K562 (cell line): ENCODE results near the gene SNX18.

Experiments used
- CBX8 ChIP-seq: fragments of 200-600 bp; sonication (generic); IDR thresholded peaks from 2 replicates; pipeline ENCODE4 v1.6.1; 2012; ENCODE audit warnings: borderline replicate concordance, mixed run types, low read depth, mild to moderate bottlenecking, moderate library complexity, mixed read lengths, low read length, control low read depth, inconsistent platforms; ENCODE audit not compliant: poor library complexity, severe bottlenecking; ENCODE audit errors: extremely low read depth
- HSF4 ChIP-seq: fragments of 250-450 bp; sonication (Bioruptor Pico); IDR thresholded peaks from 2 replicates; pipeline ENCODE4 v2.1.2; 2022; ENCODE audit warnings: mild to moderate bottlenecking, moderate library complexity, borderline replicate concordance
- PML ChIP-seq: IDR thresholded peaks from 2 replicates; pipeline ENCODE4 v1.6.1; 2012; ENCODE audit warnings: low read length, inconsistent platforms
- SMAD4 ChIP-seq: fragments of 250-450 bp; sonication (Bioruptor Pico); conservative IDR thresholded peaks from 2 replicates; pipeline ENCODE4 v1.8.0; 2021; ENCODE audit warnings: inconsistent platforms, mild to moderate bottlenecking, moderate library complexity
- SREBF2 ChIP-seq: sonication (generic); formaldehyde crosslinking; IDR thresholded peaks from 2 replicates; pipeline ENCODE4 v1.4.0; 2020; ENCODE audit warnings: mild to moderate bottlenecking, missing genetic modification reagents
- SRF ChIP-seq, 2 experiments: fragments of 250-450, 450-650 bp in 1 of 2; sonication (Bioruptor Pico) in 1 of 2; sonication (generic) in 1 of 2; formaldehyde crosslinking; IDR thresholded peaks; 2 replicates each; pipeline versions ENCODE4 v1.5.0 to v1.5.1; 2020 to 2022; ENCODE audit warnings: mild to moderate bottlenecking in 1 of 2, missing genetic modification reagents in 1 of 2
- ZEB2 ChIP-seq: fragments of 450-650 bp; IDR thresholded peaks from 2 replicates; pipeline ENCODE4 v1.6.1; 2016
- ZKSCAN8 ChIP-seq: fragments of 200-800 bp; sonication (Bioruptor generic); IDR thresholded peaks from 2 replicates; pipeline ENCODE4 v1.6.1; 2016; ENCODE audit warnings: missing genetic modification characterization, missing compliant biosample characterization
- ZNF57 ChIP-seq: fragments of 450-650 bp; formaldehyde crosslinking; IDR thresholded peaks from 2 replicates; pipeline ENCODE4 v1.4.0; 2020; ENCODE audit warnings: mild to moderate bottlenecking, moderate library complexity
- TF ChIP-seq, protein P1 (sequence below), 3 experiments: IDR thresholded peaks in 2 of 3; conservative IDR thresholded peaks in 1 of 3; 2 replicates each; pipeline ENCODE4 v1.5.1; 2011 to 2012; ENCODE audit warnings: low read length in 3 of 3, mild to moderate bottlenecking in 3 of 3, control low read depth in 2 of 3, improper control_type of control experiment in 1 of 3, inconsistent platforms in 1 of 3, low read depth in 1 of 3, mixed read lengths in 1 of 3, moderate library complexity in 1 of 3; ENCODE audit not compliant: insufficient read depth in 2 of 3
- TF ChIP-seq, protein P2 (sequence below): fragments of 450-650 bp; IDR thresholded peaks from 2 replicates; pipeline ENCODE4 v1.7.1; 2018; ENCODE audit warnings: mild to moderate bottlenecking, low read depth; ENCODE audit not compliant: partially characterized antibody
- TF ChIP-seq, protein P3 (sequence below): fragments of 250-450 bp; sonication (Bioruptor Pico); IDR thresholded peaks from 2 replicates; pipeline ENCODE4 v1.5.1; 2021; ENCODE audit warnings: mild to moderate bottlenecking
- TF ChIP-seq, protein P4 (sequence below), 2 experiments: fragments of 200-800 bp in 1 of 2; sonication (Bioruptor generic) in 1 of 2; sonication (generic) in 1 of 2; formaldehyde crosslinking in 1 of 2; IDR thresholded peaks in 1 of 2; conservative IDR thresholded peaks in 1 of 2; 2 replicates each; pipeline versions ENCODE4 v1.5.0 to v1.6.1; 2016 to 2020; ENCODE audit warnings: missing compliant biosample characterization in 1 of 2, missing genetic modification characterization in 1 of 2, missing genetic modification reagents in 1 of 2

DNA sequence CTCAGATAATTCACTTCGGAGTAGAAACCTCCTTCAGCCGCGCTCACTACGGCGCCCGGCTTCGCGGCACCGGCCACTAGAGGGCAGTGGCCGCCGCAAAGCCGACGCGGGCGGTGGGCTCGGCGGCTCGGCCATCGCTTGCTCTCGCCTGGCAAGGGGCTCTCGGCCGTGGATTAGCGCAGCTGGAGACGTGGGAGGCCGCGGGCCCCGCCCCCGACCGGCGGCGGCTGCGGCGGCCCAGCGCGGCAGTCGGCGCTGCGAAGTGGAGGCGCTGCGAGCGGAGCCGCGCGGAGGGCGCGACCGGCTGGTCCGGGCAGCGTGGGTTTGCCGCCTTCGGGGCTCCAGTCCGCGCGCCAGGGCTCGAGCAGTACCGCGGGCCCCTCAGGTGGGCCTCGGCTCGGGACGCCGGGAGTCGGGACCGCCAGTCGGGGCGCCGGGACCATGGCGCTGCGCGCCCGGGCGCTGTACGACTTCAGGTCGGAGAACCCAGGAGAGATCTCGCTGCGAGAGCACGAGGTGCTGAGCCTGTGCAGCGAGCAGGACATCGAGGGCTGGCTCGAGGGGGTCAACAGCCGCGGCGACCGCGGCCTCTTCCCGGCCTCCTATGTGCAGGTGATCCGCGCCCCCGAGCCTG is at the start of gene SNX18:
- TF ChIP-seq, protein P1, sequence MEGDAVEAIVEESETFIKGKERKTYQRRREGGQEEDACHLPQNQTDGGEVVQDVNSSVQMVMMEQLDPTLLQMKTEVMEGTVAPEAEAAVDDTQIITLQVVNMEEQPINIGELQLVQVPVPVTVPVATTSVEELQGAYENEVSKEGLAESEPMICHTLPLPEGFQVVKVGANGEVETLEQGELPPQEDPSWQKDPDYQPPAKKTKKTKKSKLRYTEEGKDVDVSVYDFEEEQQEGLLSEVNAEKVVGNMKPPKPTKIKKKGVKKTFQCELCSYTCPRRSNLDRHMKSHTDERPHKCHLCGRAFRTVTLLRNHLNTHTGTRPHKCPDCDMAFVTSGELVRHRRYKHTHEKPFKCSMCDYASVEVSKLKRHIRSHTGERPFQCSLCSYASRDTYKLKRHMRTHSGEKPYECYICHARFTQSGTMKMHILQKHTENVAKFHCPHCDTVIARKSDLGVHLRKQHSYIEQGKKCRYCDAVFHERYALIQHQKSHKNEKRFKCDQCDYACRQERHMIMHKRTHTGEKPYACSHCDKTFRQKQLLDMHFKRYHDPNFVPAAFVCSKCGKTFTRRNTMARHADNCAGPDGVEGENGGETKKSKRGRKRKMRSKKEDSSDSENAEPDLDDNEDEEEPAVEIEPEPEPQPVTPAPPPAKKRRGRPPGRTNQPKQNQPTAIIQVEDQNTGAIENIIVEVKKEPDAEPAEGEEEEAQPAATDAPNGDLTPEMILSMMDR (IDR thresholded peaks at IDR 0.05 in 2 of 3, conservative IDR thresholded peaks at IDR 0.05 in 1 of 3; ENCODE audit: insufficient read depth in 2 of 3, low read depth in 1 of 3, low read length in 3 of 3) = peak; percentile 92 to 98 (median 97)
- TF ChIP-seq HSF4 (CRISPR knock-in tag) (no peak), SREBF2 (no peak), ZEB2 (no peak), CBX8 (no peak), ZKSCAN8 (CRISPR knock-in tag) (no peak), ZNF57 (CRISPR knock-in tag) (no peak), PML (no peak), SMAD4 (CRISPR knock-in tag) (peak; percentile 82), SRF (CRISPR knock-in tag; IDR thresholded peaks at IDR 0.05) (no peak)
- TF ChIP-seq, protein P2, sequence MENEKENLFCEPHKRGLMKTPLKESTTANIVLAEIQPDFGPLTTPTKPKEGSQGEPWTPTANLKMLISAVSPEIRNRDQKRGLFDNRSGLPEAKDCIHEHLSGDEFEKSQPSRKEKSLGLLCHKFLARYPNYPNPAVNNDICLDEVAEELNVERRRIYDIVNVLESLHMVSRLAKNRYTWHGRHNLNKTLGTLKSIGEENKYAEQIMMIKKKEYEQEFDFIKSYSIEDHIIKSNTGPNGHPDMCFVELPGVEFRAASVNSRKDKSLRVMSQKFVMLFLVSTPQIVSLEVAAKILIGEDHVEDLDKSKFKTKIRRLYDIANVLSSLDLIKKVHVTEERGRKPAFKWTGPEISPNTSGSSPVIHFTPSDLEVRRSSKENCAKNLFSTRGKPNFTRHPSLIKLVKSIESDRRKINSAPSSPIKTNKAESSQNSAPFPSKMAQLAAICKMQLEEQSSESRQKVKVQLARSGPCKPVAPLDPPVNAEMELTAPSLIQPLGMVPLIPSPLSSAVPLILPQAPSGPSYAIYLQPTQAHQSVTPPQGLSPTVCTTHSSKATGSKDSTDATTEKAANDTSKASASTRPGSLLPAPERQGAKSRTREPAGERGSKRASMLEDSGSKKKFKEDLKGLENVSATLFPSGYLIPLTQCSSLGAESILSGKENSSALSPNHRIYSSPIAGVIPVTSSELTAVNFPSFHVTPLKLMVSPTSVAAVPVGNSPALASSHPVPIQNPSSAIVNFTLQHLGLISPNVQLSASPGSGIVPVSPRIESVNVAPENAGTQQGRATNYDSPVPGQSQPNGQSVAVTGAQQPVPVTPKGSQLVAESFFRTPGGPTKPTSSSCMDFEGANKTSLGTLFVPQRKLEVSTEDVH = no peak
- TF ChIP-seq, protein P3, sequence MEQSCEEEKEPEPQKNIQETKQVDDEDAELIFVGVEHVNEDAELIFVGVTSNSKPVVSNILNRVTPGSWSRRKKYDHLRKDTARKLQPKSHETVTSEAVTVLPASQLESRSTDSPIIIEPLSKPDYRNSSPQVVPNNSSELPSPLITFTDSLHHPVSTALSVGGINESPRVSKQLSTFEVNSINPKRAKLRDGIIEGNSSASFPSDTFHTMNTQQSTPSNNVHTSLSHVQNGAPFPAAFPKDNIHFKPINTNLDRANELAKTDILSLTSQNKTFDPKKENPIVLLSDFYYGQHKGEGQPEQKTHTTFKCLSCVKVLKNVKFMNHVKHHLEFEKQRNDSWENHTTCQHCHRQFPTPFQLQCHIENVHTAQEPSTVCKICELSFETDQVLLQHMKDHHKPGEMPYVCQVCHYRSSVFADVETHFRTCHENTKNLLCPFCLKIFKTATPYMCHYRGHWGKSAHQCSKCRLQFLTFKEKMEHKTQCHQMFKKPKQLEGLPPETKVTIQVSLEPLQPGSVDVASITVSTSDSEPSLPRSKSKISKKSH (CRISPR knock-in tag) = no peak
- TF ChIP-seq, protein P4, sequence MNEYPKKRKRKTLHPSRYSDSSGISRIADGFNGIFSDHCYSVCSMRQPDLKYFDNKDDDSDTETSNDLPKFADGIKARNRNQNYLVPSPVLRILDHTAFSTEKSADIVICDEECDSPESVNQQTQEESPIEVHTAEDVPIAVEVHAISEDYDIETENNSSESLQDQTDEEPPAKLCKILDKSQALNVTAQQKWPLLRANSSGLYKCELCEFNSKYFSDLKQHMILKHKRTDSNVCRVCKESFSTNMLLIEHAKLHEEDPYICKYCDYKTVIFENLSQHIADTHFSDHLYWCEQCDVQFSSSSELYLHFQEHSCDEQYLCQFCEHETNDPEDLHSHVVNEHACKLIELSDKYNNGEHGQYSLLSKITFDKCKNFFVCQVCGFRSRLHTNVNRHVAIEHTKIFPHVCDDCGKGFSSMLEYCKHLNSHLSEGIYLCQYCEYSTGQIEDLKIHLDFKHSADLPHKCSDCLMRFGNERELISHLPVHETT (CRISPR knock-in tag; conservative IDR thresholded peaks at IDR 0.05 in 1 of 2, IDR thresholded peaks at IDR 0.05 in 1 of 2) = peak in 1 of 2 experiments; percentile 76; a peak in 2 of 4 replicates
